IMR-90 (cell line): ENCODE data around the gene CDR2L. TPM values are rescaled to one million over a fixed set of nuclear protein-coding genes. Genes with fewer than 3 reads are reported as not detected.
A peak's percentile ranks its signal among the peaks of the same experiment; 100 is the strongest.

Source experiments
- ATAC-seq: fragments of 200-7000 bp; cut with Tn5 transposase; 2 replicates; pipeline ENCODE4 v1.9.1; 2020; ENCODE audit warnings: low read depth, mild to moderate bottlenecking, moderate library complexity
- BruUV-seq: library from RNA; stranded (reverse); fragments of 400-500 nt; replicated peaks from 2 replicates; lab custom pipeline; 2021; lab: Mats Ljungman, UMichigan
- CTCF ChIA-PET: fragments of 300-600 bp; formaldehyde crosslinking; extraction: SDS; loops from one replicate; lab custom pipeline; 2021; ENCODE audit warnings: antibody characterized with exemption; lab: Yijun Ruan, JAX
- POLR2A ChIA-PET: fragments of 300-600 bp; sonication (Branson Sonifier 250); formaldehyde crosslinking; loops from one replicate; lab custom pipeline; 2022; ENCODE audit warnings: antibody characterized with exemption; ENCODE audit not compliant: unreplicated experiment; lab: Charles Lee
- DNase-seq: peaks from one replicate; pipeline ENCODE4 v3.0.0; 2013
- H2AFZ ChIP-seq: replicated peaks from 2 replicates; pipeline ENCODE3; 2013; ENCODE audit warnings: low read length, mild to moderate bottlenecking; ENCODE audit not compliant: poor library complexity
- H2AK5ac ChIP-seq: 2 replicates; pipeline ENCODE4 v1.6.1; 2013; ENCODE audit warnings: low read depth, low read length, inconsistent platforms
- H2AK9ac ChIP-seq: replicated peaks from 2 replicates; pipeline ENCODE3; 2013; ENCODE audit warnings: mild to moderate bottlenecking, low read depth, low read length, moderate library complexity; ENCODE audit not compliant: poor library complexity
- H2BK120ac ChIP-seq: 2 replicates; pipeline ENCODE4 v1.6.1; 2013; ENCODE audit warnings: low read depth, low read length, inconsistent platforms
- H2BK15ac ChIP-seq: 3 replicates; pipeline ENCODE4 v1.6.1; 2013; ENCODE audit warnings: low read depth, low read length, inconsistent platforms
- H2BK20ac ChIP-seq: 2 replicates; pipeline ENCODE4 v1.6.1; 2013; ENCODE audit warnings: low read depth, mild to moderate bottlenecking, inconsistent platforms, low read length, moderate library complexity
- H2BK5ac ChIP-seq: 2 replicates; pipeline ENCODE4 v1.6.1; 2013; ENCODE audit warnings: mild to moderate bottlenecking, low read depth, low read length, inconsistent platforms; ENCODE audit not compliant: poor library complexity, severe bottlenecking
- H3K14ac ChIP-seq: replicated peaks from 2 replicates; pipeline ENCODE4 v1.6.1; 2013; ENCODE audit warnings: low read depth, low read length, inconsistent platforms
- H3K18ac ChIP-seq: 2 replicates; pipeline ENCODE4 v1.6.1; 2013; ENCODE audit warnings: low read depth, low read length, control low read depth
- H3K23ac ChIP-seq: 2 replicates; pipeline ENCODE4 v1.6.1; 2013; ENCODE audit warnings: low read depth, low read length, inconsistent platforms
- H3K27ac ChIP-seq: 2 replicates; pipeline ENCODE4 v1.5.1; 2013; ENCODE audit warnings: mild to moderate bottlenecking, control low read depth, low read length; ENCODE audit not compliant: insufficient read depth
- H3K27me3 ChIP-seq: 2 replicates; pipeline ENCODE4 v1.6.1; 2013; ENCODE audit warnings: low read length; ENCODE audit not compliant: control insufficient read depth, insufficient read depth
- H3K36me3 ChIP-seq: 2 replicates; pipeline ENCODE4 v1.6.1; 2013; ENCODE audit warnings: low read length, mixed read lengths; ENCODE audit not compliant: control insufficient read depth, insufficient read depth
- H3K4ac ChIP-seq: 2 replicates; pipeline ENCODE4 v1.6.1; 2013; ENCODE audit warnings: low read depth, low read length, inconsistent platforms
- H3K4me1 ChIP-seq: 2 replicates; pipeline ENCODE4 v1.6.1; 2013; ENCODE audit warnings: low read length, mixed read lengths; ENCODE audit not compliant: control insufficient read depth, insufficient read depth
- H3K4me2 ChIP-seq: 2 replicates; pipeline ENCODE4 v1.6.1; 2013; ENCODE audit warnings: low read depth, mild to moderate bottlenecking, control low read depth, low read length, moderate library complexity
- H3K4me3 ChIP-seq: 2 replicates; pipeline ENCODE4 v1.5.1; 2013; ENCODE audit warnings: low read depth, mild to moderate bottlenecking, control low read depth, low read length, moderate library complexity; ENCODE audit not compliant: insufficient read depth
- H3K56ac ChIP-seq: 2 replicates; pipeline ENCODE4 v1.6.1; 2013; ENCODE audit warnings: low read length, inconsistent platforms; ENCODE audit not compliant: insufficient read depth; ENCODE audit errors: extremely low read depth
- H3K79me1 ChIP-seq, 2 experiments: 2 replicates each; pipeline ENCODE4 v1.6.1; 2013; ENCODE audit warnings: low read length in 2 of 2, inconsistent platforms in 1 of 2, low read depth in 1 of 2
- H3K9ac ChIP-seq: 2 replicates; pipeline ENCODE4 v1.6.1; 2013; ENCODE audit warnings: low read depth, low read length, control low read depth
- H3K9me1 ChIP-seq: 2 replicates; pipeline ENCODE4 v1.6.1; 2013; ENCODE audit warnings: low read length, inconsistent platforms; ENCODE audit not compliant: insufficient read depth
- H3K9me3 ChIP-seq: 2 replicates; pipeline ENCODE4 v1.6.1; 2013; ENCODE audit warnings: low read length; ENCODE audit not compliant: control insufficient read depth, insufficient read depth
- H4K20me1 ChIP-seq: 2 replicates; pipeline ENCODE4 v1.6.1; 2013; ENCODE audit warnings: low read length, inconsistent platforms; ENCODE audit not compliant: insufficient read depth
- H4K5ac ChIP-seq: 2 replicates; pipeline ENCODE4 v1.6.1; 2013; ENCODE audit warnings: mild to moderate bottlenecking, low read depth, low read length, control low read depth
- H4K8ac ChIP-seq, 2 experiments: 2 replicates each; pipeline ENCODE4 v1.6.1; 2013; ENCODE audit warnings: low read depth in 2 of 2, low read length in 2 of 2, control low read depth in 1 of 2, inconsistent platforms in 1 of 2
- H4K91ac ChIP-seq: 2 replicates; pipeline ENCODE4 v1.6.1; 2013; ENCODE audit warnings: low read depth, low read length, inconsistent platforms; ENCODE audit not compliant: insufficient read depth
- CHD1 ChIP-seq: IDR thresholded peaks from 2 replicates; pipeline ENCODE4 v1.6.1; 2012; ENCODE audit warnings: low read depth, low read length, improper control_type of control experiment
- MXI1 ChIP-seq: IDR thresholded peaks from 2 replicates; pipeline ENCODE4 v1.6.1; 2012; ENCODE audit warnings: low read depth, mild to moderate bottlenecking, low read length, moderate library complexity, borderline replicate concordance
- POLR2A ChIP-seq: IDR thresholded peaks from 2 replicates; pipeline ENCODE4 v1.6.1; 2012; ENCODE audit warnings: mild to moderate bottlenecking, low read depth, low read length
- RCOR1 ChIP-seq: IDR thresholded peaks from 2 replicates; pipeline ENCODE4 v1.6.1; 2012; ENCODE audit warnings: mild to moderate bottlenecking, low read length, improper control_type of control experiment; ENCODE audit not compliant: insufficient replicate concordance
- WGBS, 2 experiments: methylation state at CpG; one replicate each; pipeline versions ENCODE4 v1.1.5 to v1.1.7; 2013; ENCODE audit warnings: missing lambda C conversion rate in 2 of 2; ENCODE audit not compliant: insufficient read length in 1 of 2; ENCODE audit errors: extremely low coverage in 2 of 2; 5-methylcytosine and 5-hydroxymethylcytosine counted together
- dilution Hi-C: fragments of 300-500 bp; cut with HindIII; formaldehyde crosslinking; loops from one replicate; pipeline ENCODE4 v1.14.3; 2018; ENCODE audit warnings: low sequenced_read_pairs; ENCODE audit not compliant: unreplicated experiment
- in situ Hi-C: fragments of 300-500 bp; cut with MboI; formaldehyde crosslinking; loops from 3 replicates; pipeline ENCODE4 v1.14.3; 2019; ENCODE audit warnings: low sequenced_read_pairs, inconsistent platforms, mixed read lengths
- intact Hi-C: fragments of 100-400 bp; cut with micrococcal nuclease; formaldehyde crosslinking; loops from 2 replicates; pipeline ENCODE4 v1.10.0; 2022
- polyA plus RNA-seq, 3 experiments: library from polyadenylated mRNA; depleted of rRNA; stranded (reverse); fragments of >200 nt; gene quantifications; 2 replicates each; pipeline ENCODE4 v1.2.3, GENCODE V29; 2012; ENCODE audit warnings: low replicate concordance in 1 of 3
- total RNA-seq: library from RNA; depleted of rRNA; stranded (reverse); fragments of >200 nt; gene quantifications from 2 replicates; pipeline ENCODE4 v1.2.3, GENCODE V29; 2012
- TF ChIP-seq, protein P1 (sequence below): fragments of 150-350 bp; IDR thresholded peaks from 2 replicates; pipeline ENCODE4 v1.6.1; 2017; ENCODE audit warnings: mild to moderate bottlenecking, antibody characterized with exemption, low read length, low read depth

The CDR2L gene
- total and polyA plus RNA-seq, 2 of the 4 experiments (the other 2 are of a cell fraction): 5.7 to 18.9 TPM

DNA sequence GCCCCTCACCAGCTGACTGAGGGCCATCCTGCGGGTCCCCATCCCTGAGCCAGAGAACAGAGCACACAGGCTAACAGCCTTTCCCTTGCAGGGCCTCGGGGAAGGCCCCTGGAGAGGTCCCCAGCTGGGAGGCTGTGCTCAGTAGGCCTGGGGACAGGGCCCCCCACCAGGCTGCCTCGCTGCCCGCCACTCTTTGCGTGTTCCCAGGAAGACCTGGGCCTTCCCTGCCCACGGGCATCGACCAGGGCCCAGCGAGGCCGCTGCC is 15.7 kb upstream of the CDR2L start:
- in situ Hi-C loops: no loop called here
- H3K9ac ChIP-seq: no peak overlapping the region

More for the DNA sequence above, 15.7 kb upstream of the CDR2L start:
- no peak overlapping the region for H2AK5ac ChIP-seq
- H2AFZ ChIP-seq: peak overlapping the region; percentile 88
- H4K91ac ChIP-seq: no peak overlapping the region
- H3K27me3 ChIP-seq: peaks cover 47% of the 10 kb centered on the region
- no peak overlapping the region for H3K18ac ChIP-seq
- no peak overlapping the region for H3K27ac ChIP-seq
- 58% methylated on average over 2 of the region's 9 CpGs; no CpG with 5 or more reads in 1 of the 2 experiments for WGBS, 2 experiments
- DNase-seq (no peak), ATAC-seq (no peak; the same call in 1 of the 2 replicates)
- no peak overlapping the region for H2AK9ac ChIP-seq
- TF ChIP-seq MXI1: no peak
- TF ChIP-seq CHD1: no peak
- TF ChIP-seq, protein P1, sequence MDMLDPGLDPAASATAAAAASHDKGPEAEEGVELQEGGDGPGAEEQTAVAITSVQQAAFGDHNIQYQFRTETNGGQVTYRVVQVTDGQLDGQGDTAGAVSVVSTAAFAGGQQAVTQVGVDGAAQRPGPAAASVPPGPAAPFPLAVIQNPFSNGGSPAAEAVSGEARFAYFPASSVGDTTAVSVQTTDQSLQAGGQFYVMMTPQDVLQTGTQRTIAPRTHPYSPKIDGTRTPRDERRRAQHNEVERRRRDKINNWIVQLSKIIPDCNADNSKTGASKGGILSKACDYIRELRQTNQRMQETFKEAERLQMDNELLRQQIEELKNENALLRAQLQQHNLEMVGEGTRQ: no peak
- no peak for TF ChIP-seq RCOR1
- no peak for TF ChIP-seq POLR2A
- H3K9me3 ChIP-seq: no peaks in the 10 kb centered on the region
- H2BK120ac ChIP-seq: no peak overlapping the region
- H3K14ac ChIP-seq: no peak overlapping the region
- no peaks in the 10 kb centered on the region for H3K79me1 ChIP-seq
- no peaks in the 10 kb centered on the region for H3K9me1 ChIP-seq
- H3K4me3 ChIP-seq: 0 out of 2 replicates have a peak overlapping the region, but pooled peaks have one; percentile 12
- no peak overlapping the region for H2BK20ac ChIP-seq
- H3K4me2 ChIP-seq: no peak overlapping the region
- H3K4me1 ChIP-seq: 0 out of 2 replicates have a peak, but pooled peaks cover 2% of the 10 kb centered on the region
- no peaks in the 10 kb centered on the region for H3K36me3 ChIP-seq
- H3K23ac ChIP-seq: no peak overlapping the region
- POLR2A ChIA-PET: interaction anchor here (1.3 kb wide), 1 partner anchor 17 kb away, joined by 5 read pairs; no protein-coding TSS in a partner anchor
- H4K5ac ChIP-seq: no peak overlapping the region
- H3K4ac ChIP-seq: no peak overlapping the region
- dilution Hi-C loops (no loop called here), intact Hi-C loops (no loop called here)
- H2BK15ac ChIP-seq: no peak overlapping the region
- H4K8ac ChIP-seq: no peak overlapping the region
- no peak overlapping the region for H3K56ac ChIP-seq
- CTCF ChIA-PET: interaction anchor here (0.8 kb wide), 1 partner anchor 10 kb away, joined by 3 read pairs; no protein-coding TSS in a partner anchor
- no peak overlapping the region for H2BK5ac ChIP-seq
- no TSS peak for BruUV-seq
- no peaks in the 10 kb centered on the region for H4K20me1 ChIP-seq
